ENCODE results near the gene LOC101059915.
"Not testable (repeated sequence)": the region's sequence is repeated elsewhere in the genome, so short reads cannot be mapped to it uniquely, and the experiment has no call there.

The LOC101059915 gene

GRCh38 chrX:71640002-71640401 lies 27.3 kb upstream of the LOC101059915 start:
- Histone ChIP-seq H3K4me1 (no peaks in the 10 kb centered on the region), H3K36me3 (no peaks in the 10 kb centered on the region), H3K4me3 (no peak overlapping the region), H3K27ac (no peak overlapping the region), H3K27me3 (no peaks in the 10 kb centered on the region), H3K9me3 (no peaks in the 10 kb centered on the region)
- no peak for DNase-seq
- TF ChIP-seq CTCF (IDR thresholded peaks at IDR 0.05) (no peak), POLR2A (IDR thresholded peaks at IDR 0.05) (no peak)
- intact Hi-C loops (cut with DNase I; ENCODE audit: low total_unique reads) = no loop called here

- DNase-seq; H3K27ac ChIP-seq; H3K4me1 ChIP-seq; H3K27me3 ChIP-seq; H3K9me3 ChIP-seq; intact Hi-C loops (cut with DNase I; ENCODE audit: low total_unique reads); H3K36me3 ChIP-seq; H3K4me3 ChIP-seq: not testable (repeated sequence)
Observed at GRCh38 chrX:71644406-71644805, 22.9 kb upstream of the LOC101059915 start.

DNA sequence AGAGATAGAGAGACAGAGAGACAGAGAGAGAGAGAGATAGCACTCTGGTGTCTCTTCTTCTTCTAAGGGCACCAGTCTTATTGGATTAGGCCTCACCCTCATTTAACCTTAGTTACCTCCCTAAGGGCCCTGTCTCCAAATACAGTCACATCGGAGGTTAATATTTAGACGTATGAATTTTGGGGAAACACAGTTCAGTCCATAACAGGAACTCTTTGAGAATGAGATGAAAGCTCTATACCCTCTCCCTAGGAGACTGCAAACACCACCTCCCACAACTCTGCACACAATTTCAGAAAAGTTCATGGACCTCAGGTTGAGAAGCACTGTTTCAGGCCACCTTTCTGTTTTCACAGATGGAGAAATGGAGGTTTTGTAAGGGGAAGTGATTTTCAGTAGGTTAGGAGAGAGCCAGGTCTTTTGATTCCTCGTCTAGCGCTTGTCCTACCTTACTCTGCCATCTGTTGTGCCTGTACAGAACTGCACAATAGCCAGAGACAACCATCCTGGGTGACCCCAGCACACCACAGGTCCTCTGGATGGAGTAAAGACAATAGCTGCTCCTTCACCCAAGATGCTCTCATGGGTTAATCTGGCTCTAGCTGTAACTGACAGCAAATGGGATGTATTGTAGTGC lies 16.9 kb upstream of the LOC101059915 start:
- TF ChIP-seq CTCF (IDR thresholded peaks at IDR 0.05) (no peak), POLR2A (IDR thresholded peaks at IDR 0.05) (no peak)
- intact Hi-C loops (cut with DNase I; ENCODE audit: low total_unique reads) = no loop called here
- no peak overlapping the region for H3K27ac ChIP-seq
- H3K27me3 ChIP-seq = no peaks in the 10 kb centered on the region
- H3K9me3 ChIP-seq = no peaks in the 10 kb centered on the region
- H3K36me3 ChIP-seq = no peaks in the 10 kb centered on the region
- no peaks in the 10 kb centered on the region for H3K4me1 ChIP-seq
- H3K4me3 ChIP-seq = no peak overlapping the region
- no peak for DNase-seq

DNA sequence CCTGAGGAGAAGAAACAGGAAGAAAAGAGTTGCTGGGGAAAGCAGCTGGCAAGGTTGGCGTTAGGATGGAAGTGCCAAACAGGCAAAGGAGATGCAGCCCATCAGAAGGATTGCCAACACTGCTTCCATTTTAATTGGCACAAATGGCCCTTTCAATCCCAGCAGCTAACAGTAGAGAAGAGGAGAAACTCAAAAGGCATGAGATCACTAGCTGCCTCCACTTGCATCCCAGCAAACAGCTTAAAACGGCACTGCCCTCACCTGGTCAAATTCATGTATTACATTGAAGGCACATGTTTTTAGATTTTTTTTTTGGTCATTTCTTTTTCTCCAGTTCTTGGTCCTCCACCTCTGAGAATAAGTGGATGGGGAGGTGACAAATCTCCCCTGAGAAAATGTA lies 14.9 kb upstream of the LOC101059915 start:
- Histone ChIP-seq H3K27me3 (no peaks in the 10 kb centered on the region), H3K4me3 (no peak overlapping the region), H3K9me3 (no peaks in the 10 kb centered on the region), H3K27ac (no peak overlapping the region), H3K4me1 (no peaks in the 10 kb centered on the region), H3K36me3 (no peaks in the 10 kb centered on the region)
- peak in 1 of 2 donors; percentile 43 for DNase-seq
- intact Hi-C loops (cut with DNase I; ENCODE audit: low total_unique reads) = no loop called here
- TF ChIP-seq CTCF (IDR thresholded peaks at IDR 0.05) = peak; percentile 40 to 61 (median 49)
- TF ChIP-seq POLR2A (IDR thresholded peaks at IDR 0.05) = no peak

DNA sequence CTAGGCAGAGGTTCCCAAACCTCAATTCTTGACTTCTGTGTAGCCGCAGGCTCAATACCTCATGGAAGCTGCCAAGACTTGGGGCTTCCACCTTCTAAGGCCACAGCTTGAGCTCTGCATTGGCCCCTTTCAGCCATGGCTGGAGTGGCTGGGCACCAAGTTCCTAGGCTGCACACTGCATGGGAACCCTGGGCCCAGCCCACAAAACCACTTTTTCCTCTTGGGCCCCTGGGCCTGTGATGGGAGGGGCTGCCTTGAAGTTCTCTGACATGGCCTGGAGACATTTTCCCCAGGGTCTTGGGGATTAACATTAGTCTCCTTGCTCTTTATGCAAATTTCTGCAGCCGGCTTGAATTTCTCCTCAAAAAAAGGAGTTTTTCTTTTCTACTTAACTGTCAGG lies 14.0 kb upstream of the LOC101059915 start:
- Histone ChIP-seq H3K27me3 (no peaks in the 10 kb centered on the region), H3K4me3 (no peak overlapping the region), H3K36me3 (no peaks in the 10 kb centered on the region), H3K27ac (no peak overlapping the region), H3K4me1 (no peaks in the 10 kb centered on the region), H3K9me3 (no peaks in the 10 kb centered on the region)
- no peak for DNase-seq
- intact Hi-C loops (cut with DNase I; ENCODE audit: low total_unique reads) = no loop called here
- TF ChIP-seq CTCF (IDR thresholded peaks at IDR 0.05) (no peak), POLR2A (IDR thresholded peaks at IDR 0.05) (no peak)

DNA sequence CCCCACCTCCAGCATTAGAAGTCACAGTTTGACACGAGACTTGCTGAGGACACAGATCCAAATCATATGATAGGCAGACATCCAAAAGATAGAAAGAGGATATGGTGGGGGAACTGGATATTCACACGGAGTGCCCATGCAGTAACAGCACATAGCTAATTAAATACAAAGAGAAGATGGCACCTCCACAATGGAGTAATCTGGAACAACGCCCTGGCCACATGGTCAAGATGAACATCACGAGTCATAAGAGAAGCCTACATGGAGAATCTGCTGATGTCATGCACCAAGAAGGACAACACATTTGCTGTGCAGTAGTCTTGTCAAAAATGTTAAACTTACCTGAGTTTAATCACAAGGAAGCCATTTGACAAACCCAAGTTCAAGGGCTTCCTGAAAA lies 10.1 kb upstream of the LOC101059915 start:
- Histone ChIP-seq H3K36me3 (no peaks in the 10 kb centered on the region), H3K27me3 (no peaks in the 10 kb centered on the region), H3K9me3 (no peaks in the 10 kb centered on the region), H3K4me1 (no peaks in the 10 kb centered on the region), H3K4me3 (no peak overlapping the region), H3K27ac (no peak overlapping the region)
- intact Hi-C loops (cut with DNase I; ENCODE audit: low total_unique reads) = no loop called here
- no peak for TF ChIP-seq POLR2A (IDR thresholded peaks at IDR 0.05)
- no peak for TF ChIP-seq CTCF (IDR thresholded peaks at IDR 0.05)
- no peak for DNase-seq
